Fibroblast of skin of scalp (primary cell): ENCODE data around the gene ATP6V0A4.
"Not testable (repeated sequence)": the region's sequence is repeated elsewhere in the genome, so short reads cannot be mapped to it uniquely, and the experiment has no call there.

ENCODE experiments used
- DNase-seq: peaks from one replicate; pipeline ENCODE4 v3.0.0-alpha.2; 2013

The ATP6V0A4 gene

GRCh38 chr7:138802706-138803105 lies 4.7 kb upstream of the ATP6V0A4 start:
- no peak for DNase-seq

GRCh38 chr7:138801256-138801655 lies 3.3 kb upstream of the ATP6V0A4 start:
- DNase-seq, result no peak

- DNase-seq, result no peak
These were observed 1.5 kb upstream of the ATP6V0A4 start for GRCh38 chr7:138799336-138800000.

GRCh38 chr7:138798836-138799235 lies 840 bp upstream of the ATP6V0A4 start:
- no peak for DNase-seq

GRCh38 chr7:138797046-138797445 lies 950 bp downstream of the ATP6V0A4 start:
- DNase-seq, result not testable (repeated sequence)

GRCh38 chr7:138796038-138796615 lies 1.9 kb downstream of the ATP6V0A4 start:
- DNase-seq, result no peak

- DNase-seq, result no peak
These were observed 12.2 kb downstream of the ATP6V0A4 start for GRCh38 chr7:138785587-138786437.

- DNase-seq, result no peak
These were observed 13.3 kb downstream of the ATP6V0A4 start for GRCh38 chr7:138784692-138785091.

- DNase-seq, result no peak
These were observed 17.0 kb downstream of the ATP6V0A4 start for GRCh38 chr7:138781004-138781403.

GRCh38 chr7:138776166-138776833 lies 21.7 kb downstream of the ATP6V0A4 start:
- DNase-seq, result no peak

GRCh38 chr7:138773817-138774216 lies 24.2 kb downstream of the ATP6V0A4 start:
- DNase-seq, result no peak

- DNase-seq, result no peak
These were observed 24.8 kb downstream of the ATP6V0A4 start for GRCh38 chr7:138773176-138773575.

GRCh38 chr7:138770904-138771303 lies 27.1 kb downstream of the ATP6V0A4 start:
- DNase-seq, result no peak

- DNase-seq, result no peak
These were observed 29.8 kb downstream of the ATP6V0A4 start for GRCh38 chr7:138768241-138768640.

GRCh38 chr7:138756591-138757242 lies 41.3 kb downstream of the ATP6V0A4 start:
- no peak for DNase-seq

- no peak for DNase-seq
These were observed 42.0 kb downstream of the ATP6V0A4 start for GRCh38 chr7:138755842-138756590.

- no peak for DNase-seq
These were observed 42.7 kb downstream of the ATP6V0A4 start for GRCh38 chr7:138755331-138755747.

- no peak for DNase-seq
These were observed 44.4 kb downstream of the ATP6V0A4 start for GRCh38 chr7:138753610-138754009.

- no peak for DNase-seq
These were observed 44.9 kb downstream of the ATP6V0A4 start for GRCh38 chr7:138753150-138753518.

- DNase-seq, result no peak
These were observed 45.4 kb downstream of the ATP6V0A4 start for GRCh38 chr7:138752518-138753149.

- no peak for DNase-seq
These were observed 47.0 kb downstream of the ATP6V0A4 start for GRCh38 chr7:138750901-138751464.
